Right kidney (tissue), 1 donor: ENCODE data around the gene CCDC33.
"Not testable (repeated sequence)": the region's sequence is repeated elsewhere in the genome, so short reads cannot be mapped to it uniquely, and the experiment has no call there.

Experiments used
- DNase-seq: peaks from one replicate; pipeline ENCODE4 v3.0.0-alpha.2; 2016

Gene CCDC33

GRCh38 chr15:74336061-74337005 lies 100.2 kb downstream of the CCDC33 start:
- no peak for DNase-seq

DNA sequence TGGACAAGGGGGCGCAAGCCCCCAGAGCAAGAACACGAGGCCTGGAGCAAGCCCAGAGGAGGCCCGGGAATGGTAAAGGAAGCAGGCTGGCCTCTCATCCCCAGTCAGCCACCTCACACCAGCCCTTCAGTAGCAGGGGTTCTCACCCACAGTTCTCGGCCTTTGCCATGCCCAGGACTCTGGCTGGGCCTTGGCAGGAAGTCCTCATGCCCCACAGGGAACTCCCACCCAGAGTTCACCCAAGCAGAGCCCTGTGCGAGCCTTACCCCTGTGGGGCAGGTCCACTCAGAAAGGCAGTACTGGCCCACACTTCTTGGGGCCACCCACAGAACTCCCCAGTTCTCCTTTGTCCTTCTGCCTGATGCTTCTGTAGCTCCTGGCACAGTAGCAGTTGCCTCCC lies 101.0 kb downstream of the CCDC33 start:
- DNase-seq, result no peak

DNA sequence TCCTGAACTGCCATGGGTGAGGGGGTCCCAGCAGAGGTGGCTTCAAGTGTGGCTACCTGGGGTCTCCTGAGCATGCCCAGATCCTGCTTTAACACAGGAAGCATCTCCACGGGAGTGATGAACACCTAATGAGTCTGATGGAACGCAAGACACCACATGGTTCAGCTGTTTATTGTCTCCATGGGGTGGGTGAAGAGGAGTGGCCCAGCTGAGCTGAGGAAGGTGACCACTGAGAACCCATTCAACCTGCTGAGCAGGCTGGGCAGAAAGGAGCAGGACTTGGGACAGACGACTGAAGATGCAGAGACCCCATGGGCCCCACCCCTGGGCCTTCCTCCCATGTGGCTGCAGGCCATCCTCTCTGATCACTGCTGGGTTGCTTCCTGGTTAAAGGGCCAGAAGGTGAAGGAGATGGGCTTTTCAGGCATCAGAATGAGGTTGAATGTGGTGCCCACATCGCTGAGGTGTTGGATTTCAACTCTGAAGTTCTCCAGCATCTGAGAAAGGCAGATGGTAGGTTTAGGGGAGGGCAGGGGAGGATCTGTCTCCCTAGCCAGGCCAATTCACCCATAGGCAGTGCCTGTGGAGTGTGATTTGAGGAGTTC lies 101.6 kb downstream of the CCDC33 start:
- DNase-seq, result no peak

DNA sequence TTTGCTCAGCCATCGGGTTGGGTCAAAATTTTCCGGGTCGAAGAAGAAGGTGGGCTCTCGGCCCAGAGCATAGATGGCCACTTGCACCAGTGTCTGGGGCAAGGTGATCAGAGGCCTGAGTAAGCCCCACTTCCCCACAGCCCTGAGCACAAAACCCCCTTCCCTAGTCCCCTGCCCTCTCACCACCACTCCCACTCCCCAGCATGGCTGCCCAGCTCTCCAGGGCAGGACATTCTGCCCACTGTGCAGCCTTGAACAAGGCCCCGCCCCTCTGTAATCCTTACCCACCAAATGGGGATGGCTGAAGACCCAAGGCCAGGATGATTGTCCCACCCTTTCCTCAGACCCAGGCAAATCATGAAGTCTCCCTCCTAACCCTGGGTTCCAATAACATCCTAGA lies 102.5 kb downstream of the CCDC33 start:
- DNase-seq, result no peak

GRCh38 chr15:74339371-74339770 lies 103.2 kb downstream of the CCDC33 start:
- DNase-seq, result no peak

- no peak for DNase-seq
Measured at GRCh38 chr15:74340150-74340549, 104.0 kb downstream of the CCDC33 start.

DNA sequence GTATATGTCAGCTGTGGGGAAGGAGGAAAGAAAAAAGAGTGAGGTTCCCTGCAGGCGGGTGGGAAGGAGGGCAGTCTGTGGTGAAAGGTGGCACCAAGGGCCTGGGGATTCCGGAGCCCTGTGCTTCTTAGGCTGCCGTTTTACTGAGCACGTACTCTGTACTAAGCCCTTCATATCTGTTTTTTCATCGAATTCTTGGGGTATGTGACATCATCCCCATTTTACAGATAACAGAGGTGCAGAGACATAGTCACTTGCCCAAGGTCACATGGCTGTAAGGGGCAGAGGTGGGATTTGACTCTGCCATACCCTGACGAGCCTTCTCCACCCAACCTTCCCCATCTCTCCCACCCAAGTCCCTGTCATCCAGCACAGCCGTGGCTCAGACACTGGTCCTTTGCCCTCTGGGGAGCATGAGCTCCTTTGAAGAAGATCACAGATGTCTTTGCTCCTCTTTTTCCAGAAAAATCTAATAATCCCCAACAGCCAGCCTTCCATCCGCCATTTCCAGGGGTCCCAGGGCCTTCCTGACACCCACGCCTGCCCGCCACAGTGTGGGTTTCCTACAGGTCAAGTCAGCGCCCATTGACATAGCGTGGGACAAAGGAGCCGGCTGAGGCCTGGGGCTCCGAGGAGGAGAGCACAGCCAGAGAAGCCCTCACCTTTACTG lies 107.1 kb downstream of the CCDC33 start:
- DNase-seq, result no peak

- no peak for DNase-seq
Measured at GRCh38 chr15:74343797-74344127, 107.6 kb downstream of the CCDC33 start.

DNA sequence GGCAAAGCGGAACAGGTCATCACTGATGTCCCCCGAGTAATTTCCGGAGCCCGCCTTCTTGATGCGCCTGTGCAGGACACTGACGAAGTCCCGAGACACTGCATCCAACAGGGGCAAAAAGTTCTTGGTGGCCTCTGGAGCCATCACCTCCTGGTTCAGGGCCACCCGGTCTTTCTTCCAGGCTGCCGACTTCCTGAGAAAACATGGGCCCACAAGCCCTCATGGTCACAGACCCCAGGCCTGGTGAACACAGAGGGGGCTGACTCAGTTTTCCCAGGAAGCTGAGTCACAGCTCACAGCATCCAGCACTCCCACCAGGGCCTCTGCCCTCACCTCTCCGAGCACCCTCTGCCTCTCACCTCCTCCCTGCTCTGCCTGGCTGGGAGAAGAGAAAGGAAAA lies 108.9 kb downstream of the CCDC33 start:
- no peak for DNase-seq

DNA sequence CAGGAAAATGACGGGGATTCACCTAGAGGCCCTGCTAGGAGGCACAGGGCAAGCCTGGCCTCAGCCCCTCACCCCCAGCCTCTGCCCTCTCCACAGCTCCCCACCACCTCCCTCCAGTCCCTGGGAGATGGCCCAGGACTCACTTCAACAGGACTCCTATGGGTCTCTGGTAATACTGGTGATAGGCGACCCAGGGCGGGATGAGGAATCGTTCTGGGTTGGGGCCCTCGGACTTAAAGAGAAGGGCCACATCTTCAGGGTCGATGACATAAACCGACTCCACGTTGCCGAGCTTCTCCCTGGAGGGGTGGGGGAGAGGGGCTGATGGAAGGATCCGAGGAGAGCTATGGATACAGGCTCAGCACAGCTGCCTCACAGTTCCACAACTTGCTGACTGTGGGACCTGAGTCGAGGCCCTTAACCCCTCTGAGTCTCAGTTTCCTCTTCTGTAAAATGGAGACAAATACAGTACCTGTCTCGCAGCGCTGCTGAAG lies 111.7 kb downstream of the CCDC33 start:
- no peak for DNase-seq

GRCh38 chr15:74349241-74349778 lies 113.2 kb downstream of the CCDC33 start:
- DNase-seq, result no peak

DNA sequence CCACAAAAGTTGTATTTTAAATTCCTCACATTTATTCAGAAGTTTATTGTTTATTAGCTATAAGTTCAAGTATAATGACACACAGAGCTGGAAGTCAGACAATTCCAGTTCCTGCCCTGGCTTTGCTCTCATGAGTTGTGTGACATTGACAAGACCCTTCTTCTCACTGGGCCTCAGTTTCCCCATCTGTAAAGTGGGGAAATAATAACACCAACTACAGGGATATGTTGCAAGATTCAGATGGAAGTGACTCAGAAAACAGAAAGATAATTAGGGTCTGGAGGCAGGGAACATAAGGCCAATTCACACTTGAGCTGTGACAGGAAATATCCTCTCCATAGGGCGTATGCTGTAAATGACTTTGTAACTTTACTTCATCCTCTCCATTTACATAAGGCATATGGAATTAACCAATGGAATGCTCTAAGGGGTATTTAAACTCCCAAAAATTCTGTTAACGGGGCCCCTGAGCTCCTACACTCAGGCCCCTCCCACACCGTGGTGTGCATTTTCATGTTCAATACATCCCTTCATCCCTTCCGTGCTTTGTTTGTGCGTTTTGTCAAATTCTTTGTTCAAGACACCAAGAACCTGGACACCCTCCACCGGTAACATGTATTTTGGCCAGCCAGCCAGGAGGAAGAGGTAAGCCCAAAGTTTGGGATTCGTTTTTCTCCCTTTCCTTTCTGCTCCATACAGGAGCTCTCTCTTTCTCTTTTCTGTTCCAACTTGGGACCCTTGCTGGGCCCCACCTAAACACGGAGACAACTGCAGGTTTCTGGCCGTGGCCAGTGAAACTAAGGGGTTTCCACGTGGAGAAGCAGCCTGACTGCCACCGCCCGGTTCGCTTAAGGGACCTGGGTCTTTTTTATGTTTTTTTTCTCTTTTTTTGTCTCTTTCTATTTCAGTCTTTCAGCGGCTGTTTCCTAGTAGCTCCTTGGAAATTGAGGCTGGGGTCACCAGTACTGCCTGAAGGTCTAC lies 114.5 kb downstream of the CCDC33 start:
- no peak for DNase-seq

DNA sequence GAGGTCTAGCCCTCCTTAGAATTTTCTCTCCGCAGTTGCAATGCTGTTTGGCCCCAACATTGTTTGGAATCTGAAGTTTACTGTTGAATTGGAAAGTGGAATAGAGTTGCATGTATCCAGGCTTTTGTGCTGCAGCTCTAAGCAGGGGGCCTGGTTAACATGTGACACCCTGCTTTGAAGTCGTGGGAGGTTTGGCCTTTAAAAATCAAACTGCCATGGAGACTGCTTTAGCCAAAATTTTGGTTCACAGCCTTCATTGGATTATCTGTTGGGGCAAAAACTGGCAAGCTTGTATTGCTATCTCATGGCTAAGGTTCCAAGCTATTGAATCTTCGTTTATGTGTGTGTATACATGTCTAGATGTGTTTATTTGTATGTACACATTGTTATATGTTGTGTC lies 115.5 kb downstream of the CCDC33 start:
- no peak for DNase-seq

- DNase-seq, result no peak
Measured at GRCh38 chr15:74352393-74352910, 116.3 kb downstream of the CCDC33 start.

GRCh38 chr15:74353992-74354391 lies 117.9 kb downstream of the CCDC33 start:
- DNase-seq, result not testable (repeated sequence)

DNA sequence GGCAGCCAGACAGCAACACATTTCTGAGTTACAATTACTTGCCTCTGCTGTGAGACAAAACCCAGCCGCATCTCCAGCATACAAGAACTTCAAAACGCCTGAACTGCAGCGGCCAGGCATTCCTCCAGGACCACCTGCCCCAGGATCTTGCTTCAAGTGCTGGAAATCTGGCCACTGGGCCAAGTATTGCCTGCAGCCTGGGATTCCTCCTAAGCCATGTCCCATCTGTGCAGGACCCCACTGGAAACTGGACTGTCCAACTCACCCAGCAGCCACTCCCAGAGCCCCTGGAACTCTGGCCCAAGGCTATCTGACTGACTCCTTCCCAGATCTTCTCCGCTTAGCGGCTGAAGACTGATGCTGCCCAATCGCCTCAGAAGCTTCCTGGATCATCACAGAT lies 119.9 kb downstream of the CCDC33 start:
- not testable (repeated sequence) for DNase-seq

- not testable (repeated sequence) for DNase-seq
Measured at GRCh38 chr15:74357514-74357913, 121.4 kb downstream of the CCDC33 start.

GRCh38 chr15:74359376-74359775 lies 123.2 kb downstream of the CCDC33 start:
- DNase-seq, result not testable (repeated sequence)

GRCh38 chr15:74360855-74361254 lies 124.7 kb downstream of the CCDC33 start:
- not testable (repeated sequence) for DNase-seq

DNA sequence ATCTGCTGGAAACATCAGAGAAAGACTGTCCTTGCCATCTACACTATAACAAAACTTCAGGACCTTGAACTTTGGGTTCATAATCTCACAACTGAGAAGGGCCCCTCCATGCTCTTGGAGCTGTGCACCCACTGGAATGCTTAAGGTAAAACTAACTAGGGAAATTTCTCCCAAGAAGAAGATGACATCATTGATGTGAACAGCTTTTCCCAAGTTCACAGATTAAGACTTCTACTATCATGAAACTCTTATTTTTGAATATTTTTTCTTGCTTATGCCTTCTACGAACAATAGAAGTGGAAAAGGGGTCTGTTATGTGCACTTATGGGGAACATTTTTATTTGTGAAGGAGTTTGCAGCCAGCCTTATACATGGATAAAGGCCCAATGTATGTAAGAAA lies 126.4 kb downstream of the CCDC33 start:
- no peak for DNase-seq

DNA sequence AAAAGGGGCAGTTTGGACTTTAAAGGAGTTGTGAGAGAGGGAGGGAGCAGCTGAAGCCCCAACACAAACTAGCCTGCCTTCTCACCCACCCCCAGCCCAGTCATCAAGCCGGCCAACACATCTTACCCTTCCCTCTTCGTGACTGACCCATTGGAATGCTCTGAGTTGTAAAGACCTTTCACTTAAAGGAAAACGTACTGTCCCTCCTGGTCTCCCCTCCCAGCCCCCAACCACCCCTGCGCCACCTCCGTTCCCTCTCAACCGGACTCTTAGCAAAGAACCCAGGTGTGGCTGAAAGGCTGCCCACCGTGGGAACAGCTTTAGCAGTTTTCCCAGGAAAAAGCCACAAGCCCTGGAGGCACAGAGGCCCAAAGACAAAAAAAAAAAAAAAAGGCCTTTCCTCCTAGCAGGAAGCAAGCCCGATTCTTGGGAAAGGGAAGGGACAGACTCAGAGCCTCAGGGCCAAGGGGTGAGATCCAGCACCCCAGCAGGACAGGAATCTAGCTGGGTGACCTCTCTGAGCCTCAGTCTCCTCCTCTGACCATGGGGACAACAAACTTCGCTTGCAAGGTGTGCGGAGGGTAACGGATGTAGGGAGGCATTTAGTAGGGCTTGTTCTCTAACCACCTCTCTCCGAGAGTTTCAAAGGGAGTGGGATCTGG lies 128.9 kb downstream of the CCDC33 start:
- no peak for DNase-seq
